Vagina (tissue), 2 donors: ENCODE results near the gene GATAD2A.

ENCODE experiments used
- CTCF ChIP-seq, 3 experiments: fragments of 450-650 bp in 2 of 3; fragments of 200-600 bp in 1 of 3; sonication (generic) in 1 of 3; IDR thresholded peaks; one replicate each; pipeline ENCODE4 v1.5.1; 2017 to 2019; ENCODE audit warnings: antibody characterized with exemption in 3 of 3, mild to moderate bottlenecking in 2 of 3, moderate library complexity in 2 of 3
- POLR2AphosphoS5 ChIP-seq, 2 donors: sonication (generic); formaldehyde crosslinking; IDR thresholded peaks; one replicate each; pipeline ENCODE4 v1.9.0; 2017; ENCODE audit warnings: antibody characterized with exemption in 2 of 2, mild to moderate bottlenecking in 2 of 2, low read depth in 1 of 2; ENCODE audit not compliant: insufficient read depth in 1 of 2

GRCh38 chr19:19420570-19421298 is 15.3 kb downstream of the GATAD2A start:
- TF ChIP-seq CTCF (IDR thresholded peaks at IDR 0.05): no peak
- no peak for TF ChIP-seq POLR2AphosphoS5 (IDR thresholded peaks at IDR 0.05; ENCODE audit: insufficient read depth in 1 of 2, low read depth in 1 of 2)
